Stimulated activated CD8-positive, alpha-beta memory T cell treated with anti-CD3 and anti-CD28 coated beads, Interleukin-15, amount 100 ng/mL, for 4 hours (primary cell): Measurements from ENCODE around the gene SMIM33.
"Not testable (repeated sequence)": the region's sequence is repeated elsewhere in the genome, so short reads cannot be mapped to it uniquely, and the experiment has no call there.

Experiments used
- DNase-seq, 2 donors: peaks; one replicate each; pipeline ENCODE4 v3.0.0-alpha.2; 2020; ENCODE audit warnings: low read depth in 2 of 2

Gene SMIM33

DNA sequence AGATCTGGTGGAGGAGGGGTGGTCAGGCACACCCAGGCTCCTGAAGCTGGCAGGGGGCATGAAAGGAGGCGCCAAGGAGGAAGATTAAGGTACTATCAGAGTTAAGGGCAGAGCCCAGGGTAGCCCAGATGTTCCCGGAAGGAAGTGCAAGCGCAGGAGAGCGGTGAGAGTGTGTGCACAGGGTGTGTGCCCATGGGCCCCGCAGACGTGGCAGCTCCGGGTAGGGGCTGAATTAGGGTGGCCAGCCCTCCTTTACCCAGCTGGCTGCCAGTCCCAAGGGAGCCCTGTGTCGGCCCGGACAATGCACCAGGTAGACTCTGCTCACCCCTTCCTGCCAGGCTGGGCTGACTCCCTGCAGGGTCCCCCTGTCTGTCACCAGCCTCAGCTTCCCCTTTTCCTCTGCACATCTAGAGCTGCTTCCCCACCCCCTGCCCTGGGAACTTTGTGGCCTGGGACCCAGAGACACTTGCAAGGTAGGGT, at the start of gene SMIM33:
Gene SMIM33 (plus strand): TSS at position 184 of the 480 bp plus-strand sequence. CDS start 118 bp downstream, at position 302.
- no peak for DNase-seq

- DNase-seq = peak in 1 of 2 donors; percentile 19
Observed at GRCh38 chr5:139422307-139422893, 48.4 kb upstream of the SMIM33 start.

- no peak for DNase-seq
Observed at GRCh38 chr5:139425497-139425896, 45.3 kb upstream of the SMIM33 start.

GRCh38 chr5:139426203-139426885, 44.5 kb upstream of the SMIM33 start:
- no peak for DNase-seq

GRCh38 chr5:139430015-139430414, 40.8 kb upstream of the SMIM33 start:
- no peak for DNase-seq

- DNase-seq = no peak
Observed at GRCh38 chr5:139431706-139432105, 39.1 kb upstream of the SMIM33 start.

- no peak for DNase-seq
Observed at GRCh38 chr5:139435676-139436075, 35.1 kb upstream of the SMIM33 start.

DNA sequence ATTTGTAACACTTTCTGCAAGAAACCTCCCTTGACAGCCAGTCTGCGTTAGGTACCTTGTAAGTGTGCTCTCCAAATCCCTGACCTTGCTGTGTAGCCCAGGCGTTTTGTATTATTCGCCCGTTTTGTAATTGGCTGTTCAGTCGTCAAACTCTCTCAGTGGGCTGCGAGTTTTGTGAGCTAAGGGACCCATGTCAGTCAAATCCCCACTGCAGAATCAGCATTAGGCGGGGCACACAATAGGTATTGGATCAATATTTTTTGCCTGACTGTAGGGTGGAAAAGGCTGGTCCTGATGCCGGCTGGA, 32.1 kb upstream of the SMIM33 start:
- no peak for DNase-seq

DNA sequence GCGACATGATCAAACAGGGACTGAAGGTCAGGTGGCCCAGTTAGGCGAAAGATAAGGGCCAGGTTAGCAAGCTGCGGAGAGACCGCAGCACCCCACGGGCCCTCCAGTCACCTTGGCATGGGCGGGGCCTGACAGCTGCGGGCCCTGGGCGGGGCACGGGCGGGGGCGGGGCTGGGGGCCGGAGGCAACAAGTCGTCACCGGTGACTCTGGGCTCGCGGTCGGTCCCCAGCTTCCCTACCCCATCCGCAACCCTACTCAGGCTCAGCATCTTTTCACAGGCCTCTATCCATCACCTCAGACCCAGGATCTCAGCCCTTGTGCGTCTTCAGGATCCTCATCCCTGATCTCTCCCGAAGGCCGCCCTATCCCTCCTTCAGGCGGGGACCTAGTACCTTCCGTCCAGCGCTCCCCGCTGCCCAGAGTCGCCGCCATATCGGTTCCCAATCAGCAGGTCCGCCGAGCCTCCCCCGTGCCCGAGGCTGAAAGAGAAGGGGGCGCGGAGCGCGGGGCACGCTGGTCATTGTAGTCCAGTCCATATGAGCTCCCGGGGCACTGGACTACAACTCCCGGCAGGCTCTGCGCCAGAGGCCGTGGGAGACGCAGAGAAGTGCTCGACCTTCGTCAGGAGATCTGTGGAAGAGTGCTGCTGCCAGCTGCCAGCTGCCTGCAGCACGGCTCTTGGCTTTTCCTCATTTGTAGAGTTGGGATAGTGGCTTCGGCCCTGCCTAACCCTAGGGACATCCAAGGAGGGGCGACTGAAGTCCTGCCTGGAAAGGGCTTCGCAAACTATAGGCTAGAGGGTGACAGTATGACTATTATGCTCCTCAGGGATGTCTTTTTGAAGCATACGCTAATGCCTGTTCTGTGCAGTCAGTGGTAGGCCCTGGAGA, 31.5 kb upstream of the SMIM33 start, which contains the start of gene DNAJC18:
Gene DNAJC18 (minus strand): TSS at position 513 of the 891 bp plus-strand sequence. CDS start 80 bp downstream, at position 433.
- DNase-seq = peak; percentile 73 to 77

- DNase-seq = not testable (repeated sequence)
Observed at GRCh38 chr5:139440416-139440815, 30.4 kb upstream of the SMIM33 start.

DNA sequence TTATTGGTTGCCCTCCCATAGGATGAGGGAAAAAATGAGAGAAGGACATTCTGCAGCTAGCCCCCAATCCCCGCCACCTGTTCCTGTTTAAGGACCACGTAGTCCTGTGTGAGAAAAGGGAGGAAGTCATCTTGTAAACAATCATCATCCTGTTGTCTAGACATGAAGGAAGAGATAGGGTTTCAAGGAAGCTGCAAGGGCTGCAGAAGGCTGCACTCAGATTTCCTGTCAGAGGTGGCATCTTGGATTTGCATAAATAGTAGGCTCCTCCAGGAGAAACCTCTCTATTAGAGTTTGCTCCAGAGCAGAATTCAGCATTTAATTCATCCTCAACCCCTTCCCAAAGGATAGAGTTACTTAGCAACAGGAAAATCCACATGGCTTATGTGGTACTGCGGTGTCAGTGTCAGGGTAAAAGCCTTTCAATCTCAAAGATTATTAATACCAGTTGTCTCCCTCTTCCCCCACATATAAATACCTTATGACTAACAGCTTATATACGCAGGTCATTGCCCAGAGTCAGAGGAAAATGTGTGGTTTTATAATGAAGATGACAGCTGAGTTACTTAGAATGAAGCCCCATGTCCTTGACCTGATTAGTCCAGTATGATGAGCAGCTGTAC, 26.9 kb upstream of the SMIM33 start:
- DNase-seq = no peak

- DNase-seq = no peak
Observed at GRCh38 chr5:139445325-139446170, 25.3 kb upstream of the SMIM33 start.

GRCh38 chr5:139446956-139447779, 23.6 kb upstream of the SMIM33 start:
- DNase-seq = no peak

DNA sequence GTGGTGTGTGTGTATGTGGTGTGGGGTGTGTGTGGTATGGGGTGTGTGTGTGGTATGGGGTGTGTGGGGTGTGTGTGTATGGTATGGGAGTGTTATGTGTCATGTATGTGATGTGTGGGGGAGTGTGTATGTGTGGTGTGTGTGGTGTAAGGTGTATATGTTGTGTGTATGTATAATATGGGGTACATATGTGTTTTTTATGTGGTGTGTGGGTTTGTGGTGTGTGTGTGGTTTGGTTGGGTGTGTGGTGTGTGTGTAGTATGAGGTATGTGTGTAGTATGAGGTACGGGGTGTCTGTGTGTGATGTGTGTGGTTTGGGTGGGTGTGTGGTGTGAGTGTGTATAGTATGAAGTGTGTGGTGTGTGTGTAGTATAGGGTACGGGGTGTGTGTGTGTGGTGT, 19.6 kb upstream of the SMIM33 start:
- DNase-seq = no peak

- no peak for DNase-seq
Observed at GRCh38 chr5:139451878-139452660, 18.7 kb upstream of the SMIM33 start.

GRCh38 chr5:139453683-139454567, 16.9 kb upstream of the SMIM33 start:
- DNase-seq = peak in 1 of 2 donors; percentile 53

GRCh38 chr5:139454568-139455290, 16.1 kb upstream of the SMIM33 start:
- no peak for DNase-seq

DNA sequence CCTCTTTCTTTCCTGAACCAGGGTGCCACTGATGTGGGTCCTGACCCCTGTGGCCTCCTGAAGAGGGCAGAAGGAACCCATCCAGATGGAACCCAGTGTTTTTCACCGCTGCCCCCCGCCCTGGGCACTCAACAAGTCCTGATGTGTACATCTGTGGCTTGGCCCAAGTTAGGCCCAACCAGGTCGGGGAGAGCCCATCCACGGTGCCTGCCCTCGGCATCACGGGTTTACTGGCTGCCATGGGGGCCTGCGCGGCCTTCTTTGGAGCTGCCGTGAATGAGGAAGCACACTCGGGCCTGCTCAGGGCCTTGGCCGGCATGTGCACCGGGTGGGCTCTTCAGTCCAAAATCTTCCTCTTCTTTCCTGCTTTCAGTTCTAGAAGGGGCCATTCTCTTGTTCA, 14.0 kb upstream of the SMIM33 start:
- no peak for DNase-seq
